KOPT-K1 (cell line): ENCODE results near the gene NEMP1.
"Not testable (repeated sequence)": the region's sequence is repeated elsewhere in the genome, so short reads cannot be mapped to it uniquely, and the experiment has no call there.

Source experiments
- H3K27ac ChIP-seq: fragments of 200-600 bp; sonication (generic); 2 replicates; pipeline ENCODE4 v1.5.1; 2016; ENCODE audit warnings: antibody characterized with exemption, mild to moderate bottlenecking, low read depth, low read length; ENCODE audit not compliant: poor library complexity, severe bottlenecking
- H3K36me3 ChIP-seq: fragments of 200-600 bp; sonication (generic); 2 replicates; pipeline ENCODE4 v1.5.1; 2017; ENCODE audit warnings: antibody characterized with exemption, mild to moderate bottlenecking, low read length, moderate library complexity; ENCODE audit not compliant: insufficient read depth
- H3K9me3 ChIP-seq: fragments of 200-600 bp; sonication (generic); 2 replicates; pipeline ENCODE4 v1.5.1; 2017; ENCODE audit warnings: antibody characterized with exemption, low read length, mild to moderate bottlenecking; ENCODE audit not compliant: insufficient read depth, poor library complexity, severe bottlenecking

The NEMP1 gene

DNA sequence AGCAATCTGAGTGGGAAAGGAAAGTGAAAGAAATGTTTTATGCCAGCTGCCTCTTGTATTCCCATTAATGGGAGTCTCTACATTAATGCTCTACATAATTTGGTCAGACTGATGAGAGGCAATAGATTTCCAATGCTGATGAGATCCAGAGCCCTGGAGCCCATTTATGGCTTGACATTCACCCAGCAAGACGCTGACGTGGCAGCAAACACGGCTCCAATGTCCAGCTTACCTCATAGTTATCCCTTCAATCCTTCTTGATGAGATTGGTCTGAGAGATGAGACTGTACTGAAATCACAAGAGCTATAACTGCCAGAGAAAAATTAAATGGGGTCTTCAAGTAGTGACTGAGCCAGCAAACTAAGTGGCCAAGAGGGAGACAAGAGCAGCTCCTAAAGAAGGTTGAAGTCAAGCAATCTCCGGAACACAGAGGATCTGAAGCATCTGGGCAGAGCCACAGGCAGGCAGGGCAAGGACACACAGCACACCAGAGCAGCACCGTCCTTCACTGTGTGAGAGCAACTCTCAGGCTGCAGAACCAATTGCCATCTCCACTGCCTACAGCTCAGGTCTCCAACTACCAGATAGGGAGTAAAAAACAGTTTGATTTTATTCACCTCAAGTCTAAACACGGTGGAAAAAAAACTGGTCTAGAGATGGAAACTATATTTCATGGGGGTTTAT is 21.4 kb downstream of the NEMP1 start:
- Histone ChIP-seq H3K27ac (no peak overlapping the region), H3K36me3 (peaks cover 78% of the 10 kb centered on the region), H3K9me3 (peaks cover 6% of the 10 kb centered on the region)

DNA sequence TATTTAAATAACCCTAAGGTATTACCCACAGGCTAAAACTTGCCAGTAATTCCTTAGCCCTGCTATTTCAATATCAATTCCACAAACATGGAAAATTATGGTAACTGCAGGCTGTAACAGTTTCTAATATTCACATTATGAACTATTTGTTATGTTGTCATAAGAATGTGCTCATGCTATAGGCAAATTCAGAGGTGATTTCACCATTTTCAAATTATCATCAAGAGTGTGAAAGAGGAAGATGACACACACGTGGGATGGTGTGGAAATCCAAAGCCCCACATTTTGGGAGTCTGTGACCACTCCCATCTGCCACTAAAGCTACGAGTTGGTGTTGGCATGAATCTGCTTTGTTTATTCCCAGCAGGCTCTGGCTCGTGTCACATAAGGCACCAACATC is 22.8 kb downstream of the NEMP1 start:
- H3K27ac ChIP-seq, result no peak overlapping the region
- peaks cover 6% of the 10 kb centered on the region for H3K9me3 ChIP-seq
- peaks cover 64% of the 10 kb centered on the region for H3K36me3 ChIP-seq

DNA sequence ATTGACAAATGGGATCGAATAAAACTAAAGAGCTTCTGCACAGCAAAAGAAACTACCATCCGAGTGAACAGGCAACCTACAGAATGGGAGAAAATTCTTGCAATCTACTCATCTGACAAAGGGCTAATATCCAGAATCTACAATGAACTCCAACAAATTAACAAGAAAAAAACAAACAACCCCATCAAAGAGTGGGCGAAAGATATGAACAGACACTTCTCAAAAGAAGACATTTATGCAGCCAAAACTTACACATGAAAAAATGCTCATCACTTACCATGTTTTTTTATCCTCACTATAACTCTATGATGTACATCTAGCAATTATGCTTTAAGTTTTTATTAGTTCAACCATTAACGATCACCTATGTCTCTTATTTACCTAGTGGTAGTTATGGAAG is 24.7 kb downstream of the NEMP1 start:
- peaks cover 45% of the 10 kb centered on the region for H3K36me3 ChIP-seq
- H3K27ac ChIP-seq, H3K9me3 ChIP-seq: not testable (repeated sequence)

DNA sequence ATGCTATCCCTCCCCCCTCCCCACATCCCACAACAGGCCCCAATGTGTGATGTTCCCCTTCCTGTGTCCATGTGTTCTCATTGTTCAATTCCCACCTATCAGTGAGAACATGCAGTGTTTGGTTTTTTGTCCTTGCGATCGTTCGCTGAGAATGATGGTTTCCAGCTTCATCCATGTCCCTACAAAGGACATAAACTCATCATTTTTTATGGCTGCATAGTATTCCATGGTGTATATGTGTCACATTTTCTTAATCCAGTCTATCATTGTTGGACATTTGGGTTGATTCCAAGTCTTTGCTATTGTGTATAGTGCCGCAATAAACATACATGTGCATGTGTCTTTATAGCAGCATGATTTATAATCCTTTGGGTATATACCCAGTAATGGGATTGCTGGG is 25.4 kb downstream of the NEMP1 start:
- not testable (repeated sequence) for H3K27ac ChIP-seq, H3K9me3 ChIP-seq
- H3K36me3 ChIP-seq, result peaks cover 37% of the 10 kb centered on the region

DNA sequence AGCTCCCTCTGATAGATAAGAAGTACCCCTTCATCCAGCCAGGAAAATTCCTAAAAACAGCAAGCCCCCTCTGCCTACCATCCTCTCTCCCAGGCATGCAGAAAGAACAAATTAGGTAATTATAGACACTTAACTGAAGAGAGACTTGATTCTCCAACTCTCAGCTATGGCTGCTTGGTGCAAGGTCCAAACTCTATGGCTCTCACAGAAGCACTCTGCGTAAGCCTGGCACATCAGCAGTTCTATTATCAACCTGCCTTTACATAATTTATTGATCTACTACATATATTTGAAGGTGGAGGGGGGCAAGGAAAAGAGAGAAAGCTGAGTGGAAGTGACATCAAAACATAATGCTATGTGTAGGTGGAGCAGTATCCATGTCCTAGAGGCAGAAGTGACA is 27.6 kb downstream of the NEMP1 start:
- Histone ChIP-seq H3K36me3 (peaks cover 16% of the 10 kb centered on the region), H3K27ac (no peak overlapping the region), H3K9me3 (peaks cover 6% of the 10 kb centered on the region)

DNA sequence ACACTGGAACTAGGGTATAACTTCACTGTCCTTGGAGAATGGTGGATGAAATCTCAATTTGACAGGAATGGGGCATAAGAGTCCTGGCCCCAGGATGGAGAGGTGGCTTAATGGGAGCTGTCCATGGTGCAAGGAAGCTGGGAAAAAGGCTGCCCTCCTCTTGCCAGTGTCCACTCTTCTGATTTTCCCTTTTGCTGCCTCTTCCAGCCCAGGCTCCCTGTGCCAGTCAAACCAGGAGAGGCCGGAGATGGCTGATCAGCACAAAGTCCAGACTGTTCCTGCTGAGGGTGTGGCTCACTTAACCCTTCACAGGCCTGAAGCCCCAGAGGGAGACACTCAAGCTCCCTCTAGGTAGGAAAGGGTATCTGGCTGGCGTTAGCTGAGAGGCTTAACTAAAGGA is 28.7 kb downstream of the NEMP1 start, which contains the start of gene MYO1A:
TSS of gene MYO1A (minus strand) at position 240 of the 400 bp plus-strand sequence. CDS start 1,806 bp downstream, outside the sequence.
- peak within 1 kb of the TSS; percentile 74 for H3K27ac ChIP-seq
- H3K36me3 ChIP-seq, result peaks cover 6% of the 10 kb centered on the region
- H3K9me3 ChIP-seq, result peaks cover 6% of the 10 kb centered on the region

DNA sequence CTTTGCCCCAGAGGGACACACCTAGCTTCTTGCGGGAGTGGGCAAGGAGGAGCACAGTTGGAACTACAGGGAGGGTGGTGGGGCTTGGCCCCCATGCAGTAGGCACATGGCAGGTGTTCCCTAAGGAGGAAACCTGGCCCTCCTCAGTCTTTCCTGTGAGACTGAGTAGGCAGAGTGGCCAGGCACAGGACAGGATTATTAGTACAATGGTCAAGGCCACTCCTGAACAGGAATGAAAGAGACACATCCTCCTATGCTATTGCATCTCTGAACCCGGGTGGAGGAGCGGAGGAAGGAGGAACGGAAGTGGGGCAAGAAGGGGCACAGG is 29.5 kb downstream of the NEMP1 start:
- peaks cover 2% of the 10 kb centered on the region for H3K9me3 ChIP-seq
- peak overlapping the region; percentile 74 for H3K27ac ChIP-seq
- H3K36me3 ChIP-seq, result peaks cover 2% of the 10 kb centered on the region; the same call in 1 of the 2 replicates

DNA sequence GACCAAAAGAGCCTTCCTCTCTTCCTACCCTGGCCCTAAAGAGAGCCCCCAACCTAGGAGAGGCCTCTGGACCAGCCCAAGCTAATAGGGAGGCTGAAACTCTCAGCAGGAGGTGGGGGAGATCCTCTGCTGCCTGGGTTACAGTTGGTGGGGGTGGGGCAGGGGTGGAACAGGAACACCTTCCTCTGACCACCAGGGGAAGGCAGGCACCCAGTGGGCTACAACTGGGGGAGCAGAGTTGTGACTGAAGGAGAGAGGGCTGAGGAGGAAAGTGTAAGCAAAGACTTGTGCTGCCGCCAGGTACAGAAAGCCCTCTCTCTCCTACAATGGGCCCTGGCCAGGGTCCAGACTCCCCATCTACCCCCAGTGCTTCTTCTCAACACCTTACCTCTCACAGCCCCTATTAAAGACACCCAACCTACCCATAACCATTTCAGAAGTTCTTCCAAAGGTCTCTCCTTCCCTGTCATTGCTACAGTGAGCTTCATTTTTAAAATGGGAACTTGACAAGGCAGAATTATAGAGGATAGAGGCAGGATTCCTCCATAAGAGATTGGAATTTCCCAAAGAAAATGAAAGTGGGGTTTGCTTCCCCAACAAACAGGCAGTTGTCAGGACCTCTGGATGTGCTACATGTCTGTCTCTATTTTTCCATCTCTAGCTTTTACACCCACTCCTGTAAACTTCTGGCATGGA is 30.0 kb downstream of the NEMP1 start:
- Histone ChIP-seq H3K27ac (peak overlapping the region; percentile 74), H3K36me3 (no peaks in the 10 kb centered on the region), H3K9me3 (no peaks in the 10 kb centered on the region)

DNA sequence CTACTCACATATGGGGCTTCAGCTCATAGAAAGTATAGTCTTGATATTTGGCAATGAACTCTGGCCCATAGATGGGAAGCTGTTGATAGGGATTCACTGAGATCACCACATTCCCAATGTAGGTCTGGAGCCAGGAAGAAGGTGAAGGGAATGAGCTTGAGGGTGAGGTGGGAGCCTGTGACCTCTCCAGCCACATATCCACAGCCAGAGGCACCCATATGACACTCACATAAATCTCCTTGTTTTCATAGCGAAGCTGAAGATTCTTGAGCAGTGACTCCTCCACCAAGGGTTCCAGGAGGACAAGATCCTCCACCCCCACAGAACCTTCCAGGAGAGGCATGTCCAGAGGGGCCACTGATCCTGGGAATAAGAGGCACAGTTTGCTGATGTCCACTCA is 30.6 kb downstream of the NEMP1 start:
- Histone ChIP-seq H3K9me3 (no peaks in the 10 kb centered on the region), H3K36me3 (no peaks in the 10 kb centered on the region), H3K27ac (peak overlapping the region; percentile 74)

DNA sequence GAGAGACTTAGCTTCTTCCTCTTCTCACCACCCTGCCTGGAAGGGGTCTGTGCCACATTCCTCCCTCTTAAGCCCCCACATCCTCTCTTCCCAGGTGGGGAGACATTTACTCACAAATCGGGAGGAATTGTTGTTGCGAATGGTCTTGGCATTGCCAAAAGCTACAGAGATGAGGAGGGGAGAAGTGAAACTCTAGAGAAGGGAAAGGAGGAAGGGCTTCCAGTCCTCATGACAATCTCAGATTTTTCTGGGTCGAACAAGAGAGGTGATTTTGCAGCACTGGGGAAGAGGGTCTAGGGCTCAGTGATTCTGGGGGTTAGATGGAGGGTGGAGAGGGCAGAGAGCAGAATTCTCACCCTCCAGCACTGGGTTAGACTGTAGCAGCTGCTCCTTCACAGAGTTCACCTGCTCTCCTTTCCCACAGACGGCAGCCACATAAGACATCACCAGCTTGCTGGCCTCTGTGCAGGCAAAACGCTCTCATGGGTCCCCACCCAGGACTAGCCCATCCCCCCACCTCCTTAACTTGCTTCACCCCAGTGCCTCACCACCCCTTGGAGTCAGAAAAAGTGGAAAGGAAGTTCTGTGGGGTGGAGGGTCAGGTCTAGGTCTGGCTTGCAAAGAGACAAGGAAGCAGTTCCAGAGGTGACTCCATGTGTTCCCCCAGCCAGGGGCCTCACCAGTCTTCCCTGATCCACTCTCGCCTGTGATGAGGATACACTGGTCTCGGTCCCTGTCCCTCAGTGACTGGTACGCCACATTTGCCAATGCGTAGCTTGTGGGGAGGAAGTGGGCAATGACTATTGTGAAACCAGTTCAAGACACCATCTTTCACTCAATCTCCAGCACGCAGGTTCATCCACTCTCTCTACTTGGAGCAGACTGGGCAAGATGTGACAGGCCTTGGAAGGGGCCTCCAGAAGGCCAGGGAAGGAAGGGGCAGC is 31.4 kb downstream of the NEMP1 start:
- H3K9me3 ChIP-seq, result no peaks in the 10 kb centered on the region
- H3K36me3 ChIP-seq, result no peaks in the 10 kb centered on the region
- peak overlapping the region; percentile 74 for H3K27ac ChIP-seq

DNA sequence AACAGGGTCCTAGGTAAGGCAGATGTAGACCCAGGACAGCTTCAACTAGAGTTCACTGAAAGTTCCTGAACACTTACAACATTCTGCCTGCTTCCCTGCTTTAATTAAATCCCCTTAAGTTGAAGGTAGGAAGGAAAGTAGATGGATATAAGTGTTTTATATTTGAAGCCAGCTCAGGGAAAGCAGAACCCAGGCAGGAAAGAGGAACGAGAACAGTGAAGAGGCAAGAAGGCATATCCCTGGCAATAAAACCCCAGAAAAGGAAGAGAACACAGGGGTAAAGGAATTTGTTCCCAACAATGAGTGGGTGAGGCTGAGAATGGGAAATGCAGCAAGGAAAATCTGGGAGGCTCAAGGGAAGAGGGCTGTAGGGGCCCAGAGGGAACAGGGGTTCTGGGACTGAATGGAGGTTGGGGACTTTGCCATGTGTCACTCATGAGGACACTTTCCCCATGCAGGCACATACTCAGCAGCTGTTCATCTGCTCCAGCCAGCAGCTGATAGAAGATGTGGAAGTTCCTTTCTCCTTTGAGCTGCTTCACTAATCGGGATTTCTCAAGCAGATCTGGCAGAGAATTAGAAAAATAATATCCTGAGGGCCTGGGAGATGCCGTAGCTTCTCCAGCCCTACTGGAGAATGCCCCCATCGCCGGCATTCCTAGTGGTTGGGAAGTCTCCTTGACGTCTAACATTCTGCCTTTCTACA is 32.4 kb downstream of the NEMP1 start:
- no peaks in the 10 kb centered on the region for H3K36me3 ChIP-seq
- H3K27ac ChIP-seq, result peak overlapping the region; percentile 74

DNA sequence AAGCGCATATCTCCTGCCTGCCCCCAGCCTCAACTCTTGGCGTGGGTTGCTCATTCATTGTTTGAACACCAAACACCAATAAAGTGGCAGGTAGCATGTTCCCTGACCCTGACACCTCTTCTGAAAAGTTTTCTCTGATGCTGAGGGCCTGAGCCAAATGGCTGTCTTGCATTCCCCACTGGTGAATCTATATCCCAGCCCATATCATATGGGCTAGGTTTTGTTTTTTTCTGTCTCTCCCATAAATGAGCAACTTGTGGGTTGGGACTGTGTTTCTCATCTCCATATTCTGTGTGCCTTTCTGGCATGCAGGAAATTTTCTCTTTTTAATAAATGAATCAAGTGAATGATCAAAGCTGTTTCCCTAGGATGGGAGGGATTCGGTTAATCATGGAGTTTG is 33.7 kb downstream of the NEMP1 start:
- no peaks in the 10 kb centered on the region for H3K36me3 ChIP-seq
- H3K27ac ChIP-seq, result no peak overlapping the region
- H3K9me3 ChIP-seq, result no peaks in the 10 kb centered on the region

More for the DNA sequence above, 32.4 kb downstream of the NEMP1 start:
- H3K9me3 ChIP-seq, result no peaks in the 10 kb centered on the region

DNA sequence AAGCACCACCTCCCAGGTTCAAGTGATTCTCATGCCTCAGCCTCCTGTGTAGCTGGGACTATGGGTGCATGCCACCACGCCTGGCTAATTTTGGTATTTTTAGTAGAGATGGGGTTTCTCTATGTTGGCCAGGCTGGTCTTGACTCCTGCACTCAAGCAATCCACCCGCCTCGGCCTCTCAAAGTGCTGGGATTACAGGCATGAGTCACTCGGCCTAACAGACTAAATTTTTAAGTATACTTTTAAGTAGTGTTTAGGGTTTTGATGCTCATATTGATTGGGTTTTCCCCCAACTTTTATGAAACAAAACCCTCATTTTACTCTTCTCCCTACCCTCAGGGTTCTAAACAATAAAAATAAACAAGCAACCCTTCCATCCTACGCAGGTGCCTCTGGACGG is 34.1 kb downstream of the NEMP1 start:
- H3K27ac ChIP-seq, result no peak overlapping the region
- no peaks in the 10 kb centered on the region for H3K36me3 ChIP-seq
- H3K9me3 ChIP-seq, result no peaks in the 10 kb centered on the region

DNA sequence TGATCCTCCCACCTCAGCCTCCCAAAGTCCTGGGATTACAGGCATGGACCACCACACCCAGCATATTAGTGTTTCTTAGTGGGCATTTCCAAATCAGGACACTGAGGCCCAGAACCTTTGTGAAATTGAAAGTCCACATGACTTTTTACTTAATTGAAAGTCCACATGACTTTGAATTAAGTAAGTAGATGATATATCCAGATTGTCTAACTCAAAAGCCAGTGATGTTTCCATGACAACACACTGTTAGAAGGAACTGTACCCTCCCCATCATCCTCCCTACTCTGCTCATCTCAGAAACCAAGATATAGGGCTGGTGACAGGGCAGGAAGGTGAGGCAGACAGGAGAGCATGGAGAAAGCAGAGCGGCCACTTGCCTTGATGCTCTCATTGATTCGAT is 35.9 kb downstream of the NEMP1 start:
- Histone ChIP-seq H3K27ac (no peak overlapping the region), H3K9me3 (no peaks in the 10 kb centered on the region), H3K36me3 (no peaks in the 10 kb centered on the region)

DNA sequence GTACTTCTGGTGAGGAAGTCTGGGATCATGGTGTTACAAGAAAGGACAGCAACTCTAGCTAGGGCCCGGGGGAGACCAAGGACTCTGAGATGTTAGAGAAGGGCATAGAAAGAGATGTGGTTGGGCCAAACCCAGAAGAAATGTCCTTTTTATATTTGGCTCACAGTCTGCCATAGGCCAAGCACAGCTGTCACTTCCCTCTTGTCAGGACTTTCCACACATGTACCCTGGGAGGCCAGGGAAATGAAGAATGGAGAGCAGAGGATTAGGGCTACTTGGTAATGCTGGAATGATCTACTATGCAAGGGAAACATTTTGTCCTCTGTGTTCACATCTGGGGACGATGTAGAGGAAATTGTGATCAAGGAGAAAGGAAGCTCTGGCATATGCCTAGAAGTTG is 37.8 kb downstream of the NEMP1 start:
- Histone ChIP-seq H3K27ac (no peak overlapping the region), H3K9me3 (no peaks in the 10 kb centered on the region), H3K36me3 (no peaks in the 10 kb centered on the region)
